Activated CD8-positive, alpha-beta memory T cell treated with anti-CD3 and anti-CD28 coated beads for 48 hours (primary cell): ENCODE measurements around the gene ZEB2.

ENCODE experiments used
- DNase-seq, 3 experiments: peaks; one replicate each; pipeline ENCODE4 v3.0.0-alpha.2; 2020; ENCODE audit warnings: low read depth in 2 of 3, low spot score in 2 of 3

ZEB2 gene

GRCh38 chr2:144519934-144520731 is at the start of gene ZEB2:
Gene ZEB2 (minus strand): TSS chr2:144520119. CDS start chr2:144517350, 2,769 bp downstream.
- no peak for DNase-seq

GRCh38 chr2:144567745-144568144 is 47.8 kb upstream of the ZEB2 start:
- no peak for DNase-seq

DNA sequence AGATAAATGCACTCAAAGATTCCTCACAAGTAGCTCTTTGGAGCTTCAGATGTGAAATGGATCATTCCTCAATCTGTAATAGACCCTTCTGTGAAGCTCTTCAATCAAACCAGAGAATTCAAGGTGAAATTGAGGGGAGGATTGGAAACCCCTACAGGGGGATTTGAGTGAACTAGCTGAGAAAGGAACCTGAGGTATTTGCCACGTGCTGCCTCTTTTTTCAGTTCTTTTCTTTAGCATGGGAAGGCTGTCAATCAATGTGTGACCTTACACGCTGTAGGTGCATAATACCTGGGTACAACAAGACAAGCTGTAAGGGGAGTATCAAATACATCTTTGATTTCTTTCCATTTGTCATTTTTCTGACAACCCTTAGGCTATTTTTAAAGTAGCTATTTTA is 46.5 kb upstream of the ZEB2 start:
- DNase-seq: no peak

DNA sequence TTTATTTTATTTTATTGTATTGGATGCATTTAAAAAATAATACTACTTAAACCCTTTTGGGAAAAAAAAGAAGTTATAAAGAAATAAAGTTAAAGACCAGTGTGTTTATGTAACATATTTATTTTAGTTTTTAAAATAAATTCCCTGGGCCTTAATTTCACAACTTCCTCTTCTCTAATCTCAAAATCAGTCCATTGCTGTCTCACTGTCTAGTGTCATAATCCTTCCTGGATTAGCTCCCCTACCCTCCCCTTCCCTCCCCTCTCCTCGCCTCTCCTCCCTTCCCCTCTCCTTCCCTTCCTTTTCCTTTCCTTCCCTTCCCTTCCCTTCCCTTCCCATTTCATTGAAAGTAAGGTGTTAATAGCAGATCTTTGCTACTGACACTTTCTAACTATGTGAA is 40.3 kb upstream of the ZEB2 start:
- no peak for DNase-seq

DNA sequence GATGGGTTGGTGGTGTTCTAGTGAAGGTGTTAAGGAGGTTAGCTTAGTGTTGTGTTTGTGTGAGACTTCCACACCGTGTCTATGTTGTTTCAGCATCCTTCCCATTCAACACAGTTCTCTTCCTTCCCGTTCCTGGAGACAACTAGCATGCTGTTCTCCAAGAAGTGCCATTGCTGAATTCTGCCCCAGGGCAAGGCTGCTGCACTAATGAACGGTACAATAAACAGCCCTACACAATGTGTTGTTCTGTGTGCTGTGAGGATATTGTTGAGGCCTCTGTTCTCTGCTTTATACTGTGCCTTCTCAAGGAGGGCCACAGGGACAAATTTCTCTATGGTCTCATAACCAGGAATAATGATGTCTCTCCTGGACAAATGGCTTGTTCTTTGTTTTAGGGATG is 39.8 kb upstream of the ZEB2 start:
- no peak for DNase-seq

DNA sequence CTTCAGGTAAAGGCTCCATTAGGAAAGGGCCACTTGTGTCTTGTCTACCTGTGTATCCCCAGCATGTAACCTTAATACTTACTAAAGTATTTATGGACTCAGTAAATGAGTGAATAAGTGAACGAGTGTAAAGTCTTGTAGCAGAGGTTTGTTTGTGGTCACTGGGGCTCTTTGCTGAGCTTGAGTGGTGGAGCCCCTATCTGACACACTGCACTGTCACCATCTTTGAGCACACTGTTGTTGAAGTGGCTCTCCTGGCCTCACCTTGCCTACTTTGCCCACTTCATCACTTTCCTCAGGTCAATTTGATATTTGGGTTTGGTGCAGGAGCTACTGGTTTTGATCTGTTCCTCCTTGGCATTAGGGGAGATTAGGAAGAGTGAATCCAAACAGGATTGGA is 39.3 kb upstream of the ZEB2 start:
- DNase-seq: no peak

DNA sequence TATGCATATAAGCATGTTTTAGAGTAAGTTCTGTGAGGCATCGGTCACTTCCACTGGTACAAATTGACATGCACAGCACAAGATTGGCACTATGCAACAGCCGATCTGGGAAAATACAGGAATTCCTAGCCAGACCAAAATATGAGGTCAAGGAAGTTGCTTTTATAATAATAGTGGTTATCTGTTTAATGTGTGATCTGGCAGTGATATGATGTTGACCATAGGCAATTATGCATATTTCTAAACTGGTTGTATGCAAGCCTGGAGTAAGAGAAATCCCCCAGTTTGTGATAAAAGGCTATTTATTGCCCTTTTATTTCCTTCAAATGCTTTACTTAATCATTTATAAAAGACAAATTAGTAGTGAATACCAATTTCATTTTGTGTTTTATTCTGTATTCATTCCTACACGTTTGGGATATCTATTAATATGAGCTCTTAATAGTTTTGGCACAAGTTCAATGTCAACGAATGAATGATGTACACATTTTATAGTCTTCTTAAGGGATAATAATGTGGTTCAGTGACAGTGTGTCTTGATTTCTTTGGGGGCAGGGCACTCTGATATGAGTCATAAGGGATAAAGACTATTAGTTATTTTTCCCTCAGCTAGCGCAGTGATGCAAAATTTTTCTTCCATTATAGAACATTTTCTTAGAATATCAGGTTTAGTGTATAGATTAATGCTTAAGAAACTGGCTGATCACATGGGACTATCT is 34.7 kb upstream of the ZEB2 start:
- DNase-seq: no peak

DNA sequence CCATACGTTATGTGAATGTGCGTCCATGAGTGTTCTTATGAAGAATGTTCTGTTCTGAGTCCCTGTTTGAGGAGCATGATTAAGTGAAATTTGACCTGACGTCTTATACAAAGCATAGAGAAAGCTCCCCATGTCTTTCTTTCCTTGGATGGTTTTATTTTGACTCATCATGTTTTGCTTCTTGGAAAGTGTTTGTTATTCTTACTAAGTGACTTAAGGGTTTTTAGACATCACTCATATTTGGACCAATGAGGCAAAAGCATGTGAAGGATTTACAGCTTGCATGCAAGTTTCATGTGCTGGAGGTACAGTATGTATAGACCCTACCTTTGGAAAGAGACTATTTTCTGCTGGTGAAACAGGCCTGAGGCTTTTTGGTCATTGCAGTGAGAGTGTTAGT is 33.5 kb upstream of the ZEB2 start:
- no peak for DNase-seq

- no peak for DNase-seq
These were observed 32.9 kb upstream of the ZEB2 start for GRCh38 chr2:144552821-144553220.

DNA sequence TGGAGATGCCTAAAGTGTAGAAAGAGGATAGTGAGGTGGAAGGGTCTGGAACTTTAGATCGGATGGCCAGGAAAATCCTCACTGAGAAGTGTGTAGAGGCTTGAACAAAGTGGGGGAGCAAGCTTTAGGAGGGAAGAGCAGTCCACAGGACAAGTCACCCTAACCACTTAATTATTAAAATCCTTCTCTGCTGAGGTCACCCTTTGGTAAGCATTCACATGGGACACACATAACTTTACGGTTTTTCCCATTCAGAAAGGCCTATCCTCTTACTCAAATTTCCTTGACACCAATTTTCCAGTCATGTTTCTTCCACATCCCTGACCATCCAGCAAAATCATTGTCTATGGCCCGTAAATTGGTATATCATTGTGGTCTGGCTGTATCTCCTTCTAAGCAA is 31.0 kb upstream of the ZEB2 start:
- DNase-seq: no peak

DNA sequence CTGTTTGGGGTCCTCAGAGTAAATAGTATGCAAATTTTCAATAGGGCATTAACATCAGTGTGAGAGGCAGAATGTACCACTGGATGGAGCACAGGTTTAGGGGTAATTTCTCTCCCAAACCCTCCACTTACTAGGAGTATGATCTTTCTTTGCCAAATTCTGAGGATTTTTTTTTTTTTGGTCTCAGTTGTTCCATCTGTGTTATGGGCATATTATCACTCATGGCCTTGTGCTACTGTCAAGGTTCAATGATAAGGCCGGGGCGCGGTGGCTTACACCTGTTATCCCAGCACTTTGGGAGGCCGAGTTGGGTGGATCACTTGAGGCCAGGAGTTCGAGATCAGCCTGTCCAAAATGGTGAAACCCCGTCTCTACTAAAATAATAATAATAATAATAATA is 30.2 kb upstream of the ZEB2 start:
- DNase-seq: no peak

GRCh38 chr2:144548532-144549191 is 28.7 kb upstream of the ZEB2 start:
- no peak for DNase-seq

DNA sequence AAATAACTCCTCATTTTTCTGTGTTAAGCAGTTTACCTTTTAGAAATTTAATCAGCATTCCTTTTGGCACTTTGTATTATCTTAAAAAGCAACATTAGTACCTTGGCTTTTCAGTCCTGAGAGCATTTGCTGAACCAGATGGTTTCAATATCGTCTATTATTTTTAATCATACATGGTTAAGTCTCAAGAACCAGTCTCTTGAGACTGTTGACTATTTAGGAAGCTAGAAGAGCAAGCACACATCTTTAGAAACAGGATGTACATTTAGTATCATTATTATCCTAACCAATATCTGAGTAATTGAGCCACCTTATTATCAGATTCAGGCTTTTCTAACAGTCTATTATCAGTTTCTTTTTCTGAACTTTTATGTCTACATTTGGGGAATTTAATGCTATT is 28.2 kb upstream of the ZEB2 start:
- DNase-seq: no peak

- no peak for DNase-seq
These were observed 27.6 kb upstream of the ZEB2 start for GRCh38 chr2:144547494-144547893.

DNA sequence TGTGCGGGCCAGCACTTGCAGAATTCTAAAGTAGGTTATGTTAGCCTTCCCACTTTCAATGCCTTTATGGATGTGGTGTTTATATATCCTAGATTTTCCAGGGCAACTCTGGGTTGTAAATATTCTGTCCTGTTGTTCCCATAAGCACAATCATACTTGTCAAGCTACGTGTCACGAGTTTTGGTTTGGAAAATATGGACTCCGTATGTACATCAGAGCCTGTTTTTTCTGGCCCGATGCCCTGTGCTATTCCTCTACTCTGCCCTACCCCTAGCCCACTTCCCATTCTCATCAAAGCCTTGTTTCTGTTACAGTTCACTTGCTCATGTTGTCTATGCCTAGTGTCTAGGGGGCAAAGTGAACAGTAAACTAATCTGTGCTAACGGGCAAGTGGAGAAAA is 27.0 kb upstream of the ZEB2 start:
- no peak for DNase-seq

- DNase-seq: no peak
These were observed 25.9 kb upstream of the ZEB2 start for GRCh38 chr2:144545787-144546186.

DNA sequence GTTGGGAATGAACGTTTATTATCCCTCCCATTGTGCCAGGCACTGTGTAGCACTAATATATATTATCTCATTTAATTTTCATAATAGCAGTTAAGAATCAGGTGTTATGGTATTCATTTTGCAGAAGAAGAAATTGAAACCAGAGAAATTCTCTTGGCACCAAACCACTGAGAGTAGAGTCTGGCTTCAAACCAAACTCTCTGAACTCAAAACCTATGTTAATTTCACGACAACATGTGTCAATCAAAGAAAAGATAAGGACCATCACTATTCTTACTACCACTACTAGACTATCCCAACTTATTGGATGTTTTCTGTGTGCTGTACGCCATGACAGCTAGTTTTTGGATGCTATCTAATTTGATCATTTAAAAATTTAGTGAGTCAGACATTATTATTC is 24.1 kb upstream of the ZEB2 start:
- DNase-seq: no peak

DNA sequence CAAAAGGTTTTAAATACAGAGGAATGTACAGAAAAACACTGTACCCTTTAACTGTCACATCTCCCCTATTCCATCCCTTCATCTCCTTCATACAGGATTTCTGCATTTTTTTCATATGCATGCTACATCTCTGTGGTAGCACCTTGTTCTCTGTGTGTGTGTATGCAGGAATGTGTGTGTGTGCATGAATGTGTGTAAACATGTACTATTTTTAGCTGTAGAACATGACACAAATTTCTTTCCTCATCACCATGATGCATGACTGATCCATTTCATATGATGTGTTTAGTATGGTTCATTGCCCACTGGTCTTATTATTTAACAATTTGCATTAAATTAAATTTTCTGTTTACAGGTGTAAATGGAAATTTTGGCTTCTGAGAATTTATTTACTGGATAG is 21.5 kb upstream of the ZEB2 start:
- no peak for DNase-seq

DNA sequence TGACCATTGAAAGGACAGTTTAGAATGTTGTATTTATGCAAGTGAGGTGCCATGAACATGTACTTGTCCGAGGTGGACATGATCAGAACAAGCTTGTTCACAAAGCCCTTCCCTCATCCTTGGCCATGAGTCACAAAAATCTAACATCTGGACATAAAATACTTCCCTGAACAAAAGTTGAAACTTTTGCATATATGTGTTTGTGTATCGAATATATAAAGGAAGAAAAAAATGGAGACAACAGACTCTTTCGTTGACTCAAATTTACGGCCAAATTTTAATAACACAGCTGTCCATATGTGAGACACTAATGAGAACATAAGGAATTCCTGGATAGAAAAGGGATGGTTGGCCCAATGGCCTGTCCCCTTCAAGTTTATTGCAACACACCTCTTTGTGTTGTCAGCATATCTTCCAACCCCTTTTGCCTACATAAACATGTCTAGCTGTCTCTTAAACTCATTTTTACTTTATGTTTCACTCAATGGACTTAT is 19.4 kb upstream of the ZEB2 start:
- no peak for DNase-seq

- no peak for DNase-seq
These were observed 15.4 kb upstream of the ZEB2 start for GRCh38 chr2:144535300-144535699.

- DNase-seq: no peak
These were observed 13.3 kb upstream of the ZEB2 start for GRCh38 chr2:144533221-144533620.

- DNase-seq: no peak
These were observed 10.7 kb upstream of the ZEB2 start for GRCh38 chr2:144530596-144530995.
